ENCODE results near the gene PPP1R17.

- TF ChIP-seq CTCF (IDR thresholded peaks at IDR 0.05; ENCODE audit: extremely low read depth in 1 of 2, insufficient read depth in 1 of 2, low read depth in 1 of 2, low read length in 2 of 2) (no peak), MYC (IDR thresholded peaks at IDR 0.05; ENCODE audit: low read depth, low read length) (no peak)
These were observed 5.9 kb downstream of the PPP1R17 start for GRCh38 chr7:31692871-31693270.
